ENCODE measurements around the gene VWA3A.
A peak's percentile ranks its signal among the peaks of the same experiment; 100 is the strongest.
"Not testable (repeated sequence)": the region's sequence is repeated elsewhere in the genome, so short reads cannot be mapped to it uniquely, and the experiment has no call there.

The VWA3A gene

DNA sequence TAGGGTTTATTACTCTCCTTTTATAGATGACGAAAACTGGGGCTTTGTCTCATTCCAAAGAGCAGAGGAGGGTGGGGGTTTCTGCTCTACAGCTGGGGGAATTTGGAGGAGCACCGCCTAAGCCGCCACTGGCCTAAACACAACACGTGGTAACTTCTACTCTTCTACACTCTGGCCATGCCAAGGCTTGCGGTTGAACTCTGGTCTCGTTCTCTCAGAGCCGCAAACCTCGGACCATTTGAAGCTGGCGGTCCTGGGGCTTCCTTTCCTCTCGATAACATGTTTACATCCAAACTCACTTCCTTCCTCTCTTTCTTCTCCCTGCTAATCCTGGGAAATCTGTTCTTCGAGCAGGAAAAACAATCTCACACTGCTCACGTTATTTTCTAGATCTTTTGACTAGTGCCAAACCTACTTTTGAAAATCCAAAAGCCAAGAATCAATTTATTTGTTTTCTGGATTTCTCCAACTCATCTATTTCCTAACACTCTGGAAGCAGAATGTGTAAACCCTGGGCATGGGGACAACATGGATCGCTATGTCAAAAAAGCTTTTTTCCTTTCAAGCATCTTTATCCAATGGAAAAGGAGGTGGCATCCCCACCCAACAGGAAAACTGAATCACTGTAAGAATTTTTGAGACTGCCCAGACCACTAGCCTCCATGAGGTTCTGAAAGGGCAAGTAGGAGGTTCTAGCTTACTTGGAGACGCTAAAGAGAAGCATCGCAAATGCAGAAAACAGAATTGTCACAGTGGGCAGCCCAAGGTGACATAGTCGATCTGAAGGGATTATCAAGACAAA is 100.1 kb downstream of the VWA3A start:
- Histone ChIP-seq H3K4me3 (ENCODE audit: low read depth, low read length) (peak overlapping the region; percentile 76), H3K27me3 (ENCODE audit: control insufficient read depth, insufficient read depth, low read length) (no peaks in the 10 kb centered on the region), H3K9me3 (ENCODE audit: control insufficient read depth, insufficient read depth, low read depth, low read length) (no peaks in the 10 kb centered on the region), H3K9ac (ENCODE audit: low read length) (peak overlapping the region; percentile 44), H3K27ac (ENCODE audit: low read depth, low read length) (no peak overlapping the region), H3K4me1 (ENCODE audit: control insufficient read depth, insufficient read depth, low read length) (peaks cover 27% of the 10 kb centered on the region), H3K36me3 (ENCODE audit: control insufficient read depth, insufficient read depth, low read length) (no peaks in the 10 kb centered on the region)

DNA sequence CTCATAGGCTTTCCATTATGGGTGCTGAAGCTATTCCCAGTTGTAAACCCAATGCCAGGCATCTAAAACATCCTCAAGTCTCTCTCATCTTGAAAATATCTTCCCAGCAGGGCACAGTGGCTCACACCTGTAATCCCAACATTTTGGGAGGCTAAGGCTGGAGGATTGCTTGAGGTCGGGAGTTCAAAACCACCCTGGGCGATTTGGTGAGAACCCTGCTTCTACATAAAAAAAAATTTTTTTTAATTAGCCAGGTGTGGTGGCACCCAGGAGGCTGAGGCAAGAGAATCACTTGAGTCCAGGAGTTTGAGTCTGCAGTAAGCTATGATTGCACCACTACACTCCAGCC is 100.7 kb downstream of the VWA3A start:
- Histone ChIP-seq H3K4me3 (ENCODE audit: low read depth, low read length) (no peak overlapping the region), H3K9me3 (ENCODE audit: control insufficient read depth, insufficient read depth, low read depth, low read length) (no peaks in the 10 kb centered on the region)

DNA sequence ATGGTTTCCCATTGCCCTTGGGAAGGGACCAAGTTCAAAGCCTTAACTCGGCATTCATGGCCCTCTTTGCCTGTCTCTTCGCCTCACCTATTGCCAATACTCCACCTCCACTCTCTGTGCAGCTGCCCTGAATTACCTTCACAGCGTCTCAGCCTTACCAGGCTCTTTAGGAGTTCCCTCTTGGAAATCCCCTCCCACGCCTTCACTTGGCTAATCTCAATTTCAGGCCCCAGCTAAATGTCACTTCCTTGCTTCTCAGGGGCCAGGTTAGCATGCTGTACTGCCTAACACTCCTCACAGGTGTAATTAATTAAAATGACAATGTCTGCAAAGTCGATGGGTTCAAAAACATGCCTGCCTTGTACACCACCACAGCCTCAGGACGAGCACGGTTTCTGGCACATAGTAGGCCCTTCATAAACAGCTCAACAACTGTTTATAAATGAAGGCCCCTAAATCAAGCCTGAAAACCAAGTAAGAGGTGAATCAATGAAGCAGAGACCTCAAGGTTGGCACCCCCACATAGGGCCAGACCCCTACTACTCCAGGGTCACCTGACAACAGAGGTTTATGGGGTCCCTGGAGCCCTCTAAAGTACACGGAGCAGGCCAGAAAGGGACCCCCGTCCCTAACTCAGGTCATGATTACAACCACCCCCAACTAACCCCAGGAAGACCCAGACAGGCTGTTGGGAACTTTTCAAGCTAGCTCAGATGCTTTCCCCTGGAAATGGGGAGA is 102.5 kb downstream of the VWA3A start:
- Histone ChIP-seq H3K27ac (ENCODE audit: low read depth, low read length) (no peak overlapping the region), H3K4me1 (ENCODE audit: control insufficient read depth, insufficient read depth, low read length) (peaks cover 24% of the 10 kb centered on the region), H3K9me3 (ENCODE audit: control insufficient read depth, insufficient read depth, low read depth, low read length) (no peaks in the 10 kb centered on the region), H3K9ac (ENCODE audit: low read length) (no peak overlapping the region), H3K36me3 (ENCODE audit: control insufficient read depth, insufficient read depth, low read length) (no peaks in the 10 kb centered on the region), H3K4me3 (ENCODE audit: low read depth, low read length) (no peak overlapping the region), H3K27me3 (ENCODE audit: control insufficient read depth, insufficient read depth, low read length) (no peaks in the 10 kb centered on the region)

More for the DNA sequence above, 100.7 kb downstream of the VWA3A start:
- no peaks in the 10 kb centered on the region for H3K27me3 ChIP-seq (ENCODE audit: control insufficient read depth, insufficient read depth, low read length)
- H3K4me1 ChIP-seq (ENCODE audit: control insufficient read depth, insufficient read depth, low read length): peaks cover 27% of the 10 kb centered on the region
- no peaks in the 10 kb centered on the region for H3K36me3 ChIP-seq (ENCODE audit: control insufficient read depth, insufficient read depth, low read length)
- no peak overlapping the region for H3K9ac ChIP-seq (ENCODE audit: low read length)
- H3K27ac ChIP-seq (ENCODE audit: low read depth, low read length): no peak overlapping the region

DNA sequence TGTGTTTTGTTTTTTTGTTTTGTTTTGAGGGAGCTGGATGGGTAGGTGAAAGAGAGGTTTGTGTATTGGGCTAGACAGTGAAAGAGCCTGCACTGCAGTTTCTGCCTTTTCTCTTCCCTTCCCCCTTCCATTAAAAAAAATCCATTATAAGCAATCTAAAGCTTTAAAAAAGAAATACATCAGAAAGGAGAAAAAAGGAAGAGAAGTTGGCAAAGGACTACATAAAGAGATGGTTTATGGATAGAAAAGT is 103.0 kb downstream of the VWA3A start:
- H3K9ac ChIP-seq (ENCODE audit: low read length): no peak overlapping the region
- no peak overlapping the region for H3K27ac ChIP-seq (ENCODE audit: low read depth, low read length)
- no peaks in the 10 kb centered on the region for H3K36me3 ChIP-seq (ENCODE audit: control insufficient read depth, insufficient read depth, low read length)
- H3K4me3 ChIP-seq (ENCODE audit: low read depth, low read length): no peak overlapping the region
- H3K9me3 ChIP-seq (ENCODE audit: control insufficient read depth, insufficient read depth, low read depth, low read length): no peaks in the 10 kb centered on the region
- no peaks in the 10 kb centered on the region for H3K27me3 ChIP-seq (ENCODE audit: control insufficient read depth, insufficient read depth, low read length)
- H3K4me1 ChIP-seq (ENCODE audit: control insufficient read depth, insufficient read depth, low read length): peaks cover 24% of the 10 kb centered on the region

DNA sequence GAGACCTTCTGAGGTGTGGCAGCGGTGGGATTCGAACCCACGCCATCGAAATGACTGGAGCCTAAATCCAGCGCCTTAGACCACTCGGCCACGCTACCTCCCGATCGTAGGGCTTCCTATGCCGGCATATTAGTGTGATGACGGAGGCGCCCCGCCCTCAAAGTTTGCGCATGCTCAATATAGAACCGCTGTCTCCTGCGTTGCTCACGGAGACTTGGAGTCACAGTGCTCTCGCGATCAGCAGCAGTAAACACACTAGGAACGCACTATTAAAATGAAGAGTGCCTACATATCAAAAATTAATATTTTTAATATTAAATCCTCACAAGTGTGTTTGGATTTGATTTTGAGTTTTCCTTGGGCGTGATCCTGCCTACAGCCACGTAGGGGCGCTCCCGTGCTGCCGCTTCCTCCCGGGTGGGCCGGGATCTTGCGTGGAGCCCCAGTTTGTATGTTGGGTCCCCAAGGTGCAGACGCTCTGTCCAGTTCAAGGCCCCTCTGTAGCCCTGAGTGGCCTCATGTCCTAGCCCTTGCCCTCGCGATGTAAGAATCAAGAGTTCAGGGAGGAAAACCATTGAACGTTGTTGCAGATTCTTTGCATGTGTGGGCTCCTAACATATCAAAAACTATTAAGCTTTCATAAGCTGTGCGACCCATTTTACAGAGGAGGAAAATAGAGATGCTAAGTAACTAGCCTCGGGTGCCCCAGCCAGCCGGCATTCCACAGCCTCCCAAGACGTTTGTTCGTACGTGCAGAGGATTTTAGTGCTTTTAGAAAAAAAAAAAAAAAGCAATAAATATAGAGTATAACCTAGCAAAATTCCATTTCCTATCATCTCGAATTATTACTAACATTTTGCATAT is 103.6 kb downstream of the VWA3A start:
- Histone ChIP-seq H3K4me1 (ENCODE audit: control insufficient read depth, insufficient read depth, low read length) (peaks cover 24% of the 10 kb centered on the region), H3K9ac (ENCODE audit: low read length) (peak overlapping the region; percentile 47), H3K27me3 (ENCODE audit: control insufficient read depth, insufficient read depth, low read length) (no peaks in the 10 kb centered on the region), H3K27ac (ENCODE audit: low read depth, low read length) (no peak overlapping the region), H3K36me3 (ENCODE audit: control insufficient read depth, insufficient read depth, low read length) (no peaks in the 10 kb centered on the region), H3K9me3 (ENCODE audit: control insufficient read depth, insufficient read depth, low read depth, low read length) (no peaks in the 10 kb centered on the region), H3K4me3 (ENCODE audit: low read depth, low read length) (peak overlapping the region; percentile 81)

DNA sequence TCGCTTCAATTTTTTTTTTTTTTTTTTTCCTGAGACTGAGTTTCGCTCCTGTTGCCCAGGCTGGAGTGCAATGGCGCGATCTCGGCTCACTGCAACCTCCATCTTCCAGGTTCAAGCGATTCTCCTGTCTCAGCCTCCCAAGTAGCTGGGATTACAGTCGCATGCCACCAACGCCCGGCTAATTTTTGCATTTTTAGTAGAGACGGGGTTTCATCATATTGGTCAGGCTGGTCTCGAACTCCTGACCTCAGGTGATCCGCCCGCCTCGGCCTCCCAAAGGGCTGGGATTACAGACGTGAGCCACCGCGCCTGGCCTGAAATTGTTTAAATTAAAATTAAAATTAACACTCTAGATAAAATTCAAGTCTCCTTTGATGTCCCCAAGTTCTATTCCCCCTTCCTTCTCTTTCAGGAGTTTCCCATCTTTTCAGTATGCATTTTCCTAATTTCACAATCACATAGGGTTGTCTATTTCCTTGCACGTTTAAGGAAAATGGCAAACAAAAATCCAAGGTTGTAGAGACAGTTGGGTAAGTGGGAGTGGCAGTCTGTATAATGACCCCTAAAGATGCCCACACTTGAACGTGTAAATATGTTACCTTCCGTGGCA is 104.3 kb downstream of the VWA3A start:
- H3K36me3 ChIP-seq (ENCODE audit: control insufficient read depth, insufficient read depth, low read length); H3K27ac ChIP-seq (ENCODE audit: low read depth, low read length); H3K9me3 ChIP-seq (ENCODE audit: control insufficient read depth, insufficient read depth, low read depth, low read length); H3K9ac ChIP-seq (ENCODE audit: low read length); H3K27me3 ChIP-seq (ENCODE audit: control insufficient read depth, insufficient read depth, low read length): not testable (repeated sequence)
- peak overlapping the region; percentile 81 for H3K4me3 ChIP-seq (ENCODE audit: low read depth, low read length)
- H3K4me1 ChIP-seq (ENCODE audit: control insufficient read depth, insufficient read depth, low read length): peaks cover 23% of the 10 kb centered on the region

DNA sequence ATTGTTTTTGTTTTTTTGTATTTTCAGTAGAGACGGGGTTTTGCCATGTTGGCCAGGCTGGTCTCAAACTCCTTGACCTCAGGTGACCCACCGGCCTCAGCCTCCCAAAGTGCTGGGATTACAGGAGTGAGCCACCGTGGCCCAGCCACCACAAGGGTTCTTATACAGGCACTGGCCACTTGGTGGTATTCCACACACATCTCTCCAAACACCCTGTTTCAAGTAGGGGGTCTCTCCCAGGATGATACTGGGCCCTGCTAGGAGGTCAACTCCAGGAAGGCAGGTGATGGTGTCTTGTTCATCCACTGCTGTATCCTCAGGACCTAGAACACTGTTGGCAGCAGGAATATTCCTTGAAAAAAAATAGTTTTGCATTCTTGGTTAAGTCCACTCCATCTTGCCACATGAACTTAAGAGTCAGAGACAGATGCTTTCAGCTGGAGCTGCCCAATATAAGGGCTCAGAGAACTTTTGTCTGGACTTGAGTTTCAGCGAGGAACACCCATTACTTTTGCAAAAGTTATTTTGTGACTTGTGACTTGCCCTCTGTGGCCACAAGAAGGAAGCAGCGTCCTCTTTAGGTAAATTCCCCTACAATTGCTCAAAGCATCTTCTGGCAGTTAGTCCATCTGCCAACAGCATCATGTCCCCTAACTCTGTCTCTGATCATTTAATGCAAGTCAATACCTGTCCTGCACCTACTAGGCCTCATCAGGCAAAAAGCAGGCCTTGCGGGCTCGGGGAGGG is 106.4 kb downstream of the VWA3A start:
- Histone ChIP-seq H3K36me3 (ENCODE audit: control insufficient read depth, insufficient read depth, low read length) (no peaks in the 10 kb centered on the region), H3K9me3 (ENCODE audit: control insufficient read depth, insufficient read depth, low read depth, low read length) (no peaks in the 10 kb centered on the region), H3K4me3 (ENCODE audit: low read depth, low read length) (no peak overlapping the region), H3K4me1 (ENCODE audit: control insufficient read depth, insufficient read depth, low read length) (peaks cover 13% of the 10 kb centered on the region; the same call in 1 of the 2 replicates), H3K27me3 (ENCODE audit: control insufficient read depth, insufficient read depth, low read length) (no peaks in the 10 kb centered on the region), H3K27ac (ENCODE audit: low read depth, low read length) (no peak overlapping the region), H3K9ac (ENCODE audit: low read length) (no peak overlapping the region)

DNA sequence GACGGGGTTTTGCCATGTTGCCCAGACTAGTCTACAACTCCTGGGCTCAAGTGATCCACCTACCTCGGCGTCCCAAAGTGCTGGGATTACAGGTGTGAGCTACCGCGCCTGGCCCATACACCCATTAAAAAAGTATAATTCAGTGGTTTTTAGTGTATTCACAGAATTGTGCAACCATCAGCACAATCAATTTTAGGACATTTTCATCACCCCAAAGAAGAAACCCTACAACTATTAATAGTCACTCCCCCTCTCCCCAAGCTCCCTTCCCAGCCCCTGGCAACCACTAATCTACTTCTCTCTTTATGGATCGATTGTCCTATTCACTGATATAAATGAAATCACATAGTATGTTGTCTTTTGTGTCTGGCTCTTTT is 109.9 kb downstream of the VWA3A start:
- H3K9me3 ChIP-seq (ENCODE audit: control insufficient read depth, insufficient read depth, low read depth, low read length): no peaks in the 10 kb centered on the region
- H3K27ac ChIP-seq (ENCODE audit: low read depth, low read length): no peak overlapping the region
- peaks cover 15% of the 10 kb centered on the region for H3K4me1 ChIP-seq (ENCODE audit: control insufficient read depth, insufficient read depth, low read length)
- H3K4me3 ChIP-seq (ENCODE audit: low read depth, low read length): no peak overlapping the region
- H3K27me3 ChIP-seq (ENCODE audit: control insufficient read depth, insufficient read depth, low read length): no peaks in the 10 kb centered on the region
- H3K36me3 ChIP-seq (ENCODE audit: control insufficient read depth, insufficient read depth, low read length): no peaks in the 10 kb centered on the region
- H3K9ac ChIP-seq (ENCODE audit: low read length): no peak overlapping the region

DNA sequence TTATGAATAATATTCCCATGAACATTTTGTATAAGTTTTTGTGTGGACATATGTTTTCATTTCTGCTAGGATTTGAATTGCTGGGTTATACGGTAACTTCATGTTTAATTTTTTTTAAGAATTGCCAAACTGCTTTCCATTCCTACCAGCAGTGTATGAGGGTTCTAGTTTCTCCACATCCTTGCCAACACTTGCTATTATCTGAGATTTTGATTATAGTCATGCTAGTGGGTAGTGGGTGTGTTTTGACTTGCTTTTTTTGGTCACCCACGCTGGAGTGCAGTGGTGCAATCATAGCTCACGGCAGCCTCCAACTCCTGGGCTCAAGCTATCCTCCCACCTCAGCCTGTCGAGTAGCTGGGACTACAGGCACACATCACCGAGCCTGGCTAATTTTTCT is 110.8 kb downstream of the VWA3A start:
- H3K27ac ChIP-seq (ENCODE audit: low read depth, low read length): no peak overlapping the region
- no peak overlapping the region for H3K9ac ChIP-seq (ENCODE audit: low read length)
- H3K4me1 ChIP-seq (ENCODE audit: control insufficient read depth, insufficient read depth, low read length): peaks cover 23% of the 10 kb centered on the region
- H3K4me3 ChIP-seq (ENCODE audit: low read depth, low read length): no peak overlapping the region
- H3K27me3 ChIP-seq (ENCODE audit: control insufficient read depth, insufficient read depth, low read length): no peaks in the 10 kb centered on the region
- H3K36me3 ChIP-seq (ENCODE audit: control insufficient read depth, insufficient read depth, low read length): no peaks in the 10 kb centered on the region
- H3K9me3 ChIP-seq (ENCODE audit: control insufficient read depth, insufficient read depth, low read depth, low read length): no peaks in the 10 kb centered on the region

DNA sequence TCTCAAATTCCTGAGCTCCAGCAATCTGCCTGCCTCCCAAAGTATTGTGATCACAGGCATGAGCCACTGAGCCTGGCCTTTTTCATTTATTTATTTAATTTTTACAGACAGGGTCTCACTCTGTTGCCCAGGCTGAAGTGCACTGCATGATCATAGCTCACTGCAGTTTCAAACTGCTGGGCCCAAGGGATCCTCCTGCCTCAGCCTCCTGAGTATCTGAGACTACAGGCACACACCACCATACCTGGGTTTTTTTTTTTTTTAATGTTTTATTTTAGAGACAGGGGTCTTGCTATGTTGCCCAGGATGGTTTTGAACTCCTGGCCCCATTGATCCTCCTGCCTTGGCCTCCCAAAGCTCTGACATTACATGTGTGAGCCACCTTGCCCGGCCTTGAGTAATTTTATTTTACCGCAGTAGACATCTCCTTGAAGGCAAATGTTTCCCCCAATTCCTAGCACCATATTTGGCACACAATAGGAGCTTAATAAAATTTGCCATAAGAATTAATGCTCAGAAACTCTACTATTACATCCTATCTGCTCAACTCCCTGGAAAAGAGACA is 111.8 kb downstream of the VWA3A start:
- Histone ChIP-seq H3K27me3 (ENCODE audit: control insufficient read depth, insufficient read depth, low read length) (no peaks in the 10 kb centered on the region), H3K9ac (ENCODE audit: low read length) (no peak overlapping the region), H3K9me3 (ENCODE audit: control insufficient read depth, insufficient read depth, low read depth, low read length) (no peaks in the 10 kb centered on the region), H3K36me3 (ENCODE audit: control insufficient read depth, insufficient read depth, low read length) (no peaks in the 10 kb centered on the region), H3K27ac (ENCODE audit: low read depth, low read length) (no peak overlapping the region), H3K4me3 (ENCODE audit: low read depth, low read length) (no peak overlapping the region), H3K4me1 (ENCODE audit: control insufficient read depth, insufficient read depth, low read length) (peaks cover 20% of the 10 kb centered on the region)

All from HUES6 (cell line).